HepG2 (cell line): ENCODE measurements around the gene CPVL. TPM values are rescaled to one million over a fixed set of nuclear protein-coding genes. Genes with fewer than 3 reads are reported as not detected.

Experiments
- ATAC-seq: fragments of 200-7000 bp; cut with Tn5 transposase; 3 replicates; pipeline ENCODE4 v1.9.1; 2020; ENCODE audit warnings: mild to moderate bottlenecking, moderate library complexity
- BruUV-seq: library from RNA; stranded (reverse); fragments of 400-500 nt; replicated peaks from 2 replicates; lab custom pipeline; 2021; lab: Mats Ljungman, UMichigan
- CTCF ChIA-PET: fragments of 300-600 bp; formaldehyde crosslinking; extraction: SDS; loops from one replicate; lab custom pipeline; 2021; ENCODE audit warnings: low total read pairs, inconsistent platforms, low intra/inter-chr PET ratio; lab: Yijun Ruan, JAX
- POLR2A ChIA-PET: fragments of 350-600 bp; sonication (Branson Sonifier 250); formaldehyde crosslinking; loops from one replicate; lab custom pipeline; 2020; ENCODE audit warnings: antibody characterized with exemption, inconsistent platforms; lab: Yijun Ruan, JAX
- DNase-seq: peaks from one replicate; pipeline ENCODE4 v3.0.0-alpha.2; 2015; ENCODE audit warnings: low spot score
- FAIRE-seq: peaks from 3 replicates; lab custom pipeline; 2011; peaks lifted over from hg19 to GRCh38; lab: Jason Lieb, UNC
- H2AFZ ChIP-seq: one replicate; pipeline ENCODE4 v1.6.1; 2011; ENCODE audit warnings: low read length, inconsistent platforms
- H3K27ac ChIP-seq: fragments of 300-600 bp; 3 replicates; pipeline ENCODE4 v1.8.0; 2011; ENCODE audit warnings: mixed run types, mild to moderate bottlenecking, mixed read lengths, low read length, inconsistent platforms; ENCODE audit not compliant: insufficient read depth; ENCODE audit errors: extremely low read length
- H3K27me3 ChIP-seq, 2 experiments: fragments of 200-600 bp in 1 of 2; 2 replicates in 1 of 2; 3 replicates in 1 of 2; pipeline versions ENCODE4 v1.6.0 to v1.8.0; 2011; ENCODE audit warnings: low read length in 2 of 2, mild to moderate bottlenecking in 2 of 2, moderate library complexity in 2 of 2, inconsistent platforms in 1 of 2; ENCODE audit not compliant: insufficient read depth in 2 of 2, control insufficient read depth in 1 of 2
- H3K36me3 ChIP-seq, 2 experiments: fragments of 200-600 bp in 1 of 2; replicated peaks in 1 of 2; 2 replicates in 1 of 2; 3 replicates in 1 of 2; pipeline versions ENCODE4 v1.5.1 to v1.8.0; 2011; ENCODE audit warnings: low read length in 2 of 2, inconsistent platforms in 1 of 2; ENCODE audit not compliant: insufficient read depth in 2 of 2, control insufficient read depth in 1 of 2
- H3K4me1 ChIP-seq: 2 replicates; pipeline ENCODE4 v1.5.1; 2012; ENCODE audit warnings: low read length, inconsistent platforms; ENCODE audit not compliant: insufficient read depth
- H3K4me2 ChIP-seq: 2 replicates; pipeline ENCODE4 v1.6.0; 2011; ENCODE audit warnings: low read depth, low read length, inconsistent platforms
- H3K4me3 ChIP-seq, 3 experiments: fragments of 200-600 bp in 1 of 3; sonication (generic), shearing (Covaris generic) in 1 of 3; replicated peaks in 1 of 3; 2 replicates each; pipeline ENCODE4 v1.5.1; 2011 to 2016; ENCODE audit warnings: low read length in 3 of 3, inconsistent platforms in 2 of 3, low read depth in 2 of 3, mild to moderate bottlenecking in 2 of 3, control low read depth in 1 of 3, mixed read lengths in 1 of 3; ENCODE audit not compliant: insufficient read depth in 1 of 3
- H3K79me2 ChIP-seq: one replicate; pipeline ENCODE4 v1.6.1; 2011; ENCODE audit warnings: low read length, inconsistent platforms; ENCODE audit not compliant: insufficient read depth
- H3K9ac ChIP-seq: 2 replicates; pipeline ENCODE4 v1.6.0; 2011; ENCODE audit warnings: mild to moderate bottlenecking, low read depth, low read length, inconsistent platforms; ENCODE audit not compliant: insufficient read depth
- H3K9me3 ChIP-seq: 2 replicates; pipeline ENCODE4 v1.5.1; 2012; ENCODE audit warnings: mild to moderate bottlenecking, low read length
- H4K20me1 ChIP-seq: 2 replicates; pipeline ENCODE4 v1.6.0; 2011; ENCODE audit warnings: inconsistent platforms, mild to moderate bottlenecking, low read length, moderate library complexity; ENCODE audit not compliant: insufficient read depth
- HMG20A ChIP-seq: IDR thresholded peaks from 2 replicates; pipeline ENCODE4 v1.6.1; 2016; ENCODE audit warnings: borderline replicate concordance
- MTERF4 ChIP-seq: sonication (generic); formaldehyde crosslinking; IDR thresholded peaks from 2 replicates; pipeline ENCODE4 v1.8.0; 2023; ENCODE audit warnings: mild to moderate bottlenecking, missing genetic modification reagents
- ZNF558 ChIP-seq: sonication (generic); formaldehyde crosslinking; IDR thresholded peaks from 2 replicates; pipeline ENCODE4 v1.9.0; 2022; ENCODE audit warnings: mild to moderate bottlenecking, missing genetic modification reagents, borderline replicate concordance
- WGBS: methylation state at CpG from one replicate; pipeline ENCODE4 v1.1.6; 2017; ENCODE audit warnings: low lambda C conversion rate; 5-methylcytosine and 5-hydroxymethylcytosine counted together
- in situ Hi-C: cut with HindIII; loops from 2 replicates; pipeline ENCODE4 v1.10.0; 2017; ENCODE audit warnings: low pct_unique_long_range_greater_than_20kb; ENCODE audit not compliant: extremely low pct_ligation_motif_present
- intact Hi-C: fragments of 100-400 bp; cut with micrococcal nuclease; formaldehyde crosslinking; loops from one replicate; pipeline ENCODE4 v1.10.0; 2022; ENCODE audit not compliant: unreplicated experiment
- polyA plus RNA-seq, 8 experiments: library from polyadenylated mRNA; depleted of rRNA in 3 of 8; stranded (reverse) in 7 of 8; unstranded in 1 of 8; fragments of >200 nt; fragmentation: Illumina TruSeq in 4 of 8; extraction: Trizol in 4 of 8; gene quantifications; 2 replicates each; pipeline versions ENCODE4 v1.2.1 to v1.2.3, GENCODE V29; 2011 to 2016; ENCODE audit warnings: low read depth in 4 of 8, missing spikeins in 1 of 8, mixed read lengths in 1 of 8; ENCODE audit not compliant: insufficient read depth in 1 of 8
- total RNA-seq, 5 experiments: library from RNA; depleted of rRNA; stranded (reverse); fragments of >200 nt; fragmentation: Illumina TruSeq; extraction: Trizol; gene quantifications; 2 replicates each; pipeline ENCODE4 v1.2.3, GENCODE V29; 2016; ENCODE audit warnings: low read depth in 1 of 5
- TF ChIP-seq, protein P1 (sequence below), 2 experiments: sonication (generic) in 1 of 2; formaldehyde crosslinking in 1 of 2; IDR thresholded peaks; 2 replicates each; pipeline versions ENCODE4 v1.4.0 to v1.6.1; 2018 to 2020; ENCODE audit warnings: missing genetic modification reagents in 2 of 2, borderline replicate concordance in 1 of 2, low read depth in 1 of 2, mild to moderate bottlenecking in 1 of 2, missing biosample characterization in 1 of 2

Gene CPVL
- total and polyA plus RNA-seq, 2 of the 13 experiments (the other 11 are each of a cell fraction or from before 2014, with no cell fraction given) = 59.2 to 294 TPM

DNA sequence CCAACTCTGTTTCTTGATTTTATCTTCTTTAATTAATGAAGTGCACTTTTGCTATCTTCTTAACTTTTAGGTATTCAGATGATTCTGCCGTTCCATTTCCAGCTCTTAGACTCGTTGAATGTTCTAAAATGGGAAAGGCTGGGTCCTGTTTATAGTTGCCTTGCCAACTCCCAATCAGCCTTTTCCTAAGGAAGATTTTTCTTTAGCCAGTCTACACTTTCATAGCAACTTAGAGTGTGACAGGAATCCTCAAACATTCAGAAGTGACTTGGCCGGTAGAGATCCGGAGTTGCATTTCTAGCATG, 165.2 kb downstream of the CPVL start:
- intact Hi-C loops = no loop called here
- no peak overlapping the region for H3K27ac ChIP-seq
- CTCF ChIA-PET = no interaction called here
- 74% methylated on average over 4 of the region's 4 CpGs for WGBS
- no peaks in the 10 kb centered on the region for H4K20me1 ChIP-seq
- in situ Hi-C loops = no loop called here
- FAIRE-seq (no peak), ATAC-seq (no peak), DNase-seq (no peak)
- no peaks in the 10 kb centered on the region for H3K27me3 ChIP-seq
- no peak overlapping the region for H3K4me3 ChIP-seq
- no peaks in the 10 kb centered on the region for H3K79me2 ChIP-seq
- POLR2A ChIA-PET = no interaction called here
- no peak overlapping the region for H3K9ac ChIP-seq
- no peak overlapping the region for H3K4me2 ChIP-seq
- no peak overlapping the region for H2AFZ ChIP-seq
- H3K4me1 ChIP-seq = 0 out of 2 replicates have a peak, but pooled peaks cover 4% of the 10 kb centered on the region
- no peaks in the 10 kb centered on the region for H3K36me3 ChIP-seq
- BruUV-seq = no TSS peak
- H3K9me3 ChIP-seq = no peaks in the 10 kb centered on the region
- TF ChIP-seq, protein P1, sequence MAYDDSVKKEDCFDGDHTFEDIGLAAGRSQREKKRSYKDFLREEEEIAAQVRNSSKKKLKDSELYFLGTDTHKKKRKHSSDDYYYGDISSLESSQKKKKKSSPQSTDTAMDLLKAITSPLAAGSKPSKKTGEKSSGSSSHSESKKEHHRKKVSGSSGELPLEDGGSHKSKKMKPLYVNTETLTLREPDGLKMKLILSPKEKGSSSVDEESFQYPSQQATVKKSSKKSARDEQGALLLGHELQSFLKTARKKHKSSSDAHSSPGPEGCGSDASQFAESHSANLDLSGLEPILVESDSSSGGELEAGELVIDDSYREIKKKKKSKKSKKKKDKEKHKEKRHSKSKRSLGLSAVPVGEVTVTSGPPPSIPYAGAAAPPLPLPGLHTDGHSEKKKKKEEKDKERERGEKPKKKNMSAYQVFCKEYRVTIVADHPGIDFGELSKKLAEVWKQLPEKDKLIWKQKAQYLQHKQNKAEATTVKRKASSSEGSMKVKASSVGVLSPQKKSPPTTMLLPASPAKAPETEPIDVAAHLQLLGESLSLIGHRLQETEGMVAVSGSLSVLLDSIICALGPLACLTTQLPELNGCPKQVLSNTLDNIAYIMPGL (CRISPR knock-in tag; IDR thresholded peaks at IDR 0.05; ENCODE audit: borderline replicate concordance in 1 of 2, low read depth in 1 of 2) = no peak
- no peak for TF ChIP-seq ZNF558 (CRISPR knock-in tag)
- no peak for TF ChIP-seq HMG20A
- no peak for TF ChIP-seq MTERF4 (CRISPR knock-in tag)
- TF ChIP-seq, all 625 proteins: peak for 0
